ENCODE results near the gene WWOX. TPM values are rescaled to one million over a fixed set of nuclear protein-coding genes. Genes with fewer than 3 reads are reported as not detected.

WWOX gene
- total and polyA plus RNA-seq, 2 of the 8 experiments (the other 6 are each of a cell fraction or from before 2014, with no cell fraction given), result 5.4 to 16.7 TPM

DNA sequence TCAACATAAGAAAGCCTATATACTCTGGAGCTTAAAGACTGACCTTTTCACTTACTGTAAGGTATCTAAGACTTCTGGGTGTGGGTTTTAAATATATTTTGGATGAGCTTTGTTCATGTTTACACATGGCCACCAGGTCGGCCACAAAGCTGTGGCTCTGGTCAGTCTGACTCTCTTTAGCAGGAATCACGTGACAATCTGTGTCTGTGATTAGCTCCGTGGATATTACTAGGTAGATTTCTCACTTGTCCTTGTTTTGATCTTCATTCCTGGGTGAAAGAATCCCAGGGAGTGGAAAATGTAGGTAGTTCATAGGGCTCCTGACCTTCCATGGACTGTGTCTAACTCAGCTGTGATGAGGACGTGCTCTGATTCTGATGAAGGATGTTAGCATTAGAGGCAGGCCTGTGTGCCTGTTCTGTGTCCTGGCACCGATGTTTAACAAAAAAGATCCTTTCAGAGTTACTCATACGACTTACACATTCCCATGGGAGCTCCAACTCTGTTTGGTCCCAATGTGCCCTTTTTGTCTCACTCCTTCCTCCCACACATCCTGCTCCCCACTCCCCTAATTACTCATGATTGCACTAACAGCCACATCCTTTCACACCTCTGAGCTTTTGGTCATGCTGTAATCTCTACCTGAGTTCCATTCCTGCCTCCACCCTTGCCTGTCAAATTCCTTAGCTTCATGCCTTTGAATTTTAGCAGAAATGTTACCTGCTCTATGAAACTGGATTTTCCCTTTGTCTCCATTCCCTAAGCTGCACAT lies 1076.0 kb downstream of the WWOX start (continued):
- TF ChIP-seq CHD7 (IDR thresholded peaks at IDR 0.05; ENCODE audit: insufficient replicate concordance, low read length) (no peak), TAF1 (IDR thresholded peaks at IDR 0.05; ENCODE audit: low read depth, low read length) (no peak), JUN (IDR thresholded peaks at IDR 0.05; ENCODE audit: low read depth, low read length) (no peak), FOSL1 (IDR thresholded peaks at IDR 0.05; ENCODE audit: insufficient read depth, low read depth, low read length) (no peak), BCL11A (IDR thresholded peaks at IDR 0.05; ENCODE audit: low read depth in 2 of 2, low read length in 2 of 2) (no peak), SIRT6 (IDR thresholded peaks at IDR 0.05; ENCODE audit: low read length) (no peak), TEAD4 (IDR thresholded peaks at IDR 0.05; ENCODE audit: low read depth, low read length) (no peak)
- TF ChIP-seq, protein P1, sequence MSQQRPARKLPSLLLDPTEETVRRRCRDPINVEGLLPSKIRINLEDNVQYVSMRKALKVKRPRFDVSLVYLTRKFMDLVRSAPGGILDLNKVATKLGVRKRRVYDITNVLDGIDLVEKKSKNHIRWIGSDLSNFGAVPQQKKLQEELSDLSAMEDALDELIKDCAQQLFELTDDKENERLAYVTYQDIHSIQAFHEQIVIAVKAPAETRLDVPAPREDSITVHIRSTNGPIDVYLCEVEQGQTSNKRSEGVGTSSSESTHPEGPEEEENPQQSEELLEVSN (IDR thresholded peaks at IDR 0.05), result no peak

Data from H1 (cell line).